Upper lobe of left lung (tissue), 6 donors: Measurements from ENCODE around the gene NAMPT. TPM values are rescaled to one million over a fixed set of nuclear protein-coding genes. Genes with fewer than 3 reads are reported as not detected.

ENCODE experiments used
- ATAC-seq, 2 donors: fragments of 200-7000 bp; cut with Tn5 transposase; one replicate each; pipeline ENCODE4 v1.9.1; 2022; ENCODE audit warnings: mild to moderate bottlenecking in 2 of 2, moderate library complexity in 2 of 2; ENCODE audit not compliant: low FRiP score in 2 of 2
- DNase-seq, 2 donors: peaks; one replicate each; pipeline ENCODE4 v3.0.0-alpha.2; 2019 to 2020
- H3K27ac ChIP-seq, 4 donors: fragments of 200-600 bp; sonication (generic); one replicate each; pipeline ENCODE4 v1.5.1; 2016 to 2019
- H3K27me3 ChIP-seq, 4 donors: fragments of 200-600 bp; sonication (generic); one replicate each; pipeline ENCODE4 v1.5.1; 2017 to 2019
- H3K36me3 ChIP-seq, 4 donors: fragments of 200-600 bp; sonication (generic); one replicate each; pipeline ENCODE4 v1.5.1; 2016 to 2019
- H3K4me1 ChIP-seq, 4 donors: fragments of 200-600 bp; sonication (generic); one replicate each; pipeline ENCODE4 v1.5.1; 2018 to 2019
- H3K4me3 ChIP-seq, 4 donors: fragments of 200-600 bp; sonication (generic); one replicate each; pipeline ENCODE4 v1.5.1; 2017 to 2019; ENCODE audit warnings: mild to moderate bottlenecking in 2 of 4, moderate library complexity in 1 of 4
- H3K9me3 ChIP-seq, 4 donors: fragments of 200-600 bp; sonication (generic); one replicate each; pipeline ENCODE4 v1.5.1; 2018 to 2019
- CTCF ChIP-seq, 6 experiments: fragments of 450-650 bp in 4 of 6; fragments of 200-600 bp in 2 of 6; sonication (generic) in 2 of 6; IDR thresholded peaks; one replicate each; pipeline ENCODE4 v1.5.1; 2016 to 2019; ENCODE audit warnings: antibody characterized with exemption in 6 of 6
- EP300 ChIP-seq, 4 donors: sonication (generic); formaldehyde crosslinking; IDR thresholded peaks; one replicate each; pipeline ENCODE4 v1.5.1; 2017; ENCODE audit warnings: antibody characterized with exemption in 4 of 4, control low read depth in 2 of 4
- POLR2A ChIP-seq, 4 donors: fragments of 450-650 bp; IDR thresholded peaks; one replicate each; pipeline ENCODE4 v1.5.1; 2016 to 2017; ENCODE audit warnings: antibody characterized with exemption in 4 of 4, mild to moderate bottlenecking in 2 of 4
- POLR2AphosphoS5 ChIP-seq, 2 donors: sonication (generic); formaldehyde crosslinking; IDR thresholded peaks; one replicate each; pipeline ENCODE4 v1.5.1; 2017; ENCODE audit warnings: antibody characterized with exemption in 2 of 2
- WGBS, 2 donors: methylation state at CpG; one replicate each; pipeline ENCODE4 v1.1.5; 2017 to 2018; 5-methylcytosine and 5-hydroxymethylcytosine counted together
- total RNA-seq, 6 donors: library from RNA; depleted of rRNA in 4 of 6; stranded (reverse); fragments of >200 nt in 4 of 6; gene quantifications; one replicate each; pipeline versions ENCODE4 v1.1.0 to v1.2.1, GENCODE V29; 2016 to 2021
- donor health status: DM: no; HTN: no; CAD: no; lungs with moderate emphysema.
- donor health status: DM: no; HTN: yes; CAD: no; lungs with severe emphysema.

Gene NAMPT
- 100 to 1,000 TPM; 129 to 326 (median 212) TPM for total RNA-seq

GRCh38 chr7:106284714-106285050 lies at the start of gene NAMPT:
Gene NAMPT (minus strand): TSS chr7:106284983. CDS start chr7:106284884, 99 bp downstream.
- peaks cover 20 to 38% (median 30%) of the 10 kb centered on the region in 4 donors for H3K4me1 ChIP-seq
- peak within 1 kb of the TSS; percentile 98 to 100 (median 98) for H3K27ac ChIP-seq
- no peaks in the 10 kb centered on the region for H3K27me3 ChIP-seq
- ATAC-seq (no peak), DNase-seq (no peak)
- TF ChIP-seq EP300 (IDR thresholded peaks at IDR 0.05) (no peak), POLR2A (IDR thresholded peaks at IDR 0.05) (peak in 3 of 4 donors; percentile 51 to 87 (median 82)), CTCF (IDR thresholded peaks at IDR 0.05) (no peak), POLR2AphosphoS5 (IDR thresholded peaks at IDR 0.05) (peak; percentile 97)
- 0 to 2% methylated on average over 9 to 18 of the region's 32 CpGs for WGBS, 2 donors
- H3K9me3 ChIP-seq: no peaks in the 10 kb centered on the region
- peak within 1 kb of the TSS; percentile 58 to 86 (median 77) for H3K4me3 ChIP-seq
- peaks cover 0 to 9% (median 0%) of the 10 kb centered on the region in 4 donors for H3K36me3 ChIP-seq

- H3K36me3 ChIP-seq: no peaks in the 10 kb centered on the region
- 64 to 76% methylated on average over 4 of the region's 4 CpGs for WGBS, 2 donors
- no peak for ATAC-seq
These were observed 47.4 kb upstream of the NAMPT start for GRCh38 chr7:106332201-106332600.

GRCh38 chr7:106331441-106332175 lies 46.8 kb upstream of the NAMPT start:
- no peak for DNase-seq
- Histone ChIP-seq H3K4me3 (no peak overlapping the region), H3K27me3 (no peaks in the 10 kb centered on the region), H3K36me3 (no peaks in the 10 kb centered on the region), H3K27ac (no peak overlapping the region), H3K4me1 (no peaks in the 10 kb centered on the region), H3K9me3 (peaks cover 0 to under 1% (median 0%) of the 10 kb centered on the region in 4 donors)
- no peak for ATAC-seq
- TF ChIP-seq EP300 (IDR thresholded peaks at IDR 0.05) (no peak), POLR2AphosphoS5 (IDR thresholded peaks at IDR 0.05) (no peak), POLR2A (IDR thresholded peaks at IDR 0.05) (no peak), CTCF (IDR thresholded peaks at IDR 0.05) (no peak)
- 71% methylated on average over 3 of the region's 3 CpGs for WGBS, 2 donors

More at GRCh38 chr7:106332201-106332600, 47.4 kb upstream of the NAMPT start:
- no peak for DNase-seq
- H3K27me3 ChIP-seq: no peaks in the 10 kb centered on the region
- peaks cover 0 to 6% (median 2%) of the 10 kb centered on the region in 4 donors for H3K9me3 ChIP-seq
- H3K27ac ChIP-seq: no peak overlapping the region
- no peak overlapping the region for H3K4me3 ChIP-seq
- H3K4me1 ChIP-seq: no peaks in the 10 kb centered on the region
- TF ChIP-seq EP300 (IDR thresholded peaks at IDR 0.05): no peak
- TF ChIP-seq POLR2AphosphoS5 (IDR thresholded peaks at IDR 0.05): no peak
- TF ChIP-seq POLR2A (IDR thresholded peaks at IDR 0.05): no peak
- no peak for TF ChIP-seq CTCF (IDR thresholded peaks at IDR 0.05)

GRCh38 chr7:106329971-106330733 lies 45.4 kb upstream of the NAMPT start:
- TF ChIP-seq POLR2A (IDR thresholded peaks at IDR 0.05): no peak
- no peaks in the 10 kb centered on the region for H3K27me3 ChIP-seq
- H3K9me3 ChIP-seq: no peaks in the 10 kb centered on the region
- no peaks in the 10 kb centered on the region for H3K4me1 ChIP-seq
- H3K36me3 ChIP-seq: no peaks in the 10 kb centered on the region
- no peak overlapping the region for H3K27ac ChIP-seq
- ATAC-seq: peak in 1 of 2 donors; percentile 63
- no peak for DNase-seq
- H3K4me3 ChIP-seq: no peak overlapping the region

- no peak for ATAC-seq
- H3K27me3 ChIP-seq: no peaks in the 10 kb centered on the region
- H3K27ac ChIP-seq: no peak overlapping the region
- H3K4me1 ChIP-seq: no peaks in the 10 kb centered on the region
- no peak overlapping the region for H3K4me3 ChIP-seq
- TF ChIP-seq CTCF (IDR thresholded peaks at IDR 0.05) (no peak), POLR2A (IDR thresholded peaks at IDR 0.05) (no peak), POLR2AphosphoS5 (IDR thresholded peaks at IDR 0.05) (no peak), EP300 (IDR thresholded peaks at IDR 0.05) (no peak)
- H3K9me3 ChIP-seq: no peaks in the 10 kb centered on the region
- DNase-seq: no peak
- H3K36me3 ChIP-seq: no peaks in the 10 kb centered on the region
- WGBS, 2 donors: 11 to 14% methylated on average over 1 of the region's 1 CpG
These were observed 44.6 kb upstream of the NAMPT start for GRCh38 chr7:106329408-106329807.
